HG03159 (cell line): Measurements from ENCODE around the gene CAVIN1.
"Not testable (repeated sequence)": the region's sequence is repeated elsewhere in the genome, so short reads cannot be mapped to it uniquely, and the experiment has no call there.

Source experiments
- ATAC-seq: cut with Tn5 transposase; IDR thresholded peaks from one replicate; pipeline ENCODE4 v1.9.1; 2021; ENCODE audit warnings: mild to moderate bottlenecking, moderate library complexity; ENCODE audit not compliant: unreplicated experiment

CAVIN1 gene

GRCh38 chr17:42436391-42436790 is 13.3 kb upstream of the CAVIN1 start:
- ATAC-seq: no peak

GRCh38 chr17:42431758-42432161 is 8.7 kb upstream of the CAVIN1 start:
- ATAC-seq: no peak

GRCh38 chr17:42429726-42430447 is 6.8 kb upstream of the CAVIN1 start:
- no peak for ATAC-seq

- ATAC-seq: no peak
These were observed 5.3 kb upstream of the CAVIN1 start for GRCh38 chr17:42428141-42428944.

GRCh38 chr17:42424991-42425610 is 2.0 kb upstream of the CAVIN1 start:
- ATAC-seq: no peak

- no peak for ATAC-seq
These were observed 710 bp upstream of the CAVIN1 start for GRCh38 chr17:42423766-42424165.

- no peak for ATAC-seq
These were observed 571 bp downstream of the CAVIN1 start for GRCh38 chr17:42422412-42422957.

GRCh38 chr17:42421507-42422338 is 1.3 kb downstream of the CAVIN1 start:
- no peak for ATAC-seq

- no peak for ATAC-seq
These were observed 1.9 kb downstream of the CAVIN1 start for GRCh38 chr17:42421136-42421506.

- not testable (repeated sequence) for ATAC-seq
These were observed 5.1 kb downstream of the CAVIN1 start for GRCh38 chr17:42417981-42418380.

GRCh38 chr17:42414704-42415409 is 8.2 kb downstream of the CAVIN1 start:
- no peak for ATAC-seq

GRCh38 chr17:42413464-42414040 is 9.5 kb downstream of the CAVIN1 start:
- no peak for ATAC-seq

GRCh38 chr17:42411905-42412679 is 11.0 kb downstream of the CAVIN1 start:
- ATAC-seq: no peak

- ATAC-seq: no peak
These were observed 11.7 kb downstream of the CAVIN1 start for GRCh38 chr17:42411361-42411760.

GRCh38 chr17:42410319-42410685 is 12.8 kb downstream of the CAVIN1 start:
- no peak for ATAC-seq

- ATAC-seq: no peak
These were observed 13.3 kb downstream of the CAVIN1 start for GRCh38 chr17:42409523-42410318.

GRCh38 chr17:42408061-42408460 is 15.0 kb downstream of the CAVIN1 start:
- ATAC-seq: no peak

GRCh38 chr17:42407289-42407836 is 15.7 kb downstream of the CAVIN1 start:
- no peak for ATAC-seq
